NCI-H1930 (cell line): ENCODE measurements around the gene HEYL.
A peak's percentile ranks its signal among the peaks of the same experiment; 100 is the strongest.

Experiments used
- DNase-seq, 2 experiments: peaks; one replicate each; lab custom pipeline; 2025; lab: John Stamatoyannopoulos, UW

Gene HEYL

DNA sequence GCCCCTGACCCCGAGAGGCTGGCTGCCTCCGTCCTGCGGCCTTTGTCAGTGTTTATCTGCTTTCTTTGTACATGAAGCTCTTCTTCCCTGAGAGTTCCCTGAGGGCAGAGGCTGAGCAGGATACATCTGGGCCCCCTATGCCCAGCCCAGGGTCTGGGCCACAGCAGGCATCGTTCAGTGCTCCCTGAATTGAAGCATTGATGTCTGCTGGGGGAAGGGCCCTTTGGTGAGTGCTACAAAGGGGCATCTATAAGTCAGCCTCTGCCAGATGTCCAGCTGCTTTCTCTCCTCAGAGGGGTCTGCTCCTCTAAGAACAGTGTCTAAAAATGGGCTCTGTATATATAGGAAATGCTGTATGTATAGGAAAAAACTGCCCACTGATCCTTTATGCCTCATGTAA, 2.1 kb downstream of the HEYL start:
- no peak for DNase-seq

GRCh38 chr1:39635871-39636210, 3.6 kb downstream of the HEYL start:
- DNase-seq: no peak

- no peak for DNase-seq
These were observed 4.1 kb downstream of the HEYL start for GRCh38 chr1:39635205-39635870.

DNA sequence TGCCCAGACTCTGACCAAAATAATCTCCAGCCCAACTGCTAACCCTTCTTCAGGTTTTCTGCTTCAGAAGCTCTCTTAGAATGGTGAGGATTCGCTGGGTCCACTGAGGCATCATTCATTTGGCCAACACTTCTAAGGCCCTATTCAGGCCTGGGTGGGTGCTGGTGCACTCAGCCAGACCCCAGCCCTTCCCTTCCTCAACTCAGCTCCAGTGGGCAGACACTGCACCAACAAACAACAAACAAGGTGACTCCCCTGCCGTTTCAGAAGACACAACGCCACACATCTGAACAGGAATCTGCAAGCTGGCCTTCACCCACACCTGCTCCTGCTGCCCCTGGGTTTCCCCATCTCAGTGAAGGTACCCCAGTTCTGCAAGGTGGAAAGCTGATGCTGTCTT, 6.0 kb downstream of the HEYL start:
- DNase-seq: no peak

DNA sequence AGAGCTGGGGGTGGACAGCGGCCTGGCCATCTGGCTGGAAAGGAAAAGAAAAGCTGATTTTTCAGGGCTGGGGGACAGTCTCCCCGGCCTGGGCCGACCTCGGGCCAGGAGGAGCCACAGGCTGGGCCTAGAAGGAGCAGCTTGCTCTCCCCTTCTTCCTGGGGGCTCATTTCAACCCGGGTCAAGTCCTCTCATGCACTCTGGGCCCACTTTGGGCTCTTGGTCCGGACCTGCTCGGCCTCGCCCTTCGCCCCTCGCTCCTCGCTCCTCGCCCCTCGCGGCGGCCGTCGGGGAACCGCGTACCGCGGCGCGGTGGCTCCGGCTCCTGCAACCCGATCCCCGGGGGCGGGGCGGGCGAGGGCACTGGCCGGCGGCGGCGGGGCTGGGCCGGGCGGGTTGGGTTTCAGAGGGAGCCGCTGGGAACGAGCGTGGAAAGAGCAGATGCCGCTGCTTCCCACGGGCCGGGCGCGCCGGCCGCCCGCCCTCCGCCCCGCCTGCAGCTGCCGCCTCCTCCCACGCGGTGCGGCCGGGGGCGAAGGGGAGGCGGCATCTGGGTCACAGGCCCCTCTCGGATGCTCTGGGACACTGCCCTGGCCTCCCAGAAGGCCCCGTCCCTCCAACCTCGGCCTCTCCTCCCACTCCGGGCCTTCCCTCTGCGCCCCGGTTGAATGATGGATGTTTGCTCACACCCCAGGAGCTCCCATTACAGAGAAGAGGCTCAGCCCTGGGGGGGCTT, 6.6 kb downstream of the HEYL start:
- no peak for DNase-seq

DNA sequence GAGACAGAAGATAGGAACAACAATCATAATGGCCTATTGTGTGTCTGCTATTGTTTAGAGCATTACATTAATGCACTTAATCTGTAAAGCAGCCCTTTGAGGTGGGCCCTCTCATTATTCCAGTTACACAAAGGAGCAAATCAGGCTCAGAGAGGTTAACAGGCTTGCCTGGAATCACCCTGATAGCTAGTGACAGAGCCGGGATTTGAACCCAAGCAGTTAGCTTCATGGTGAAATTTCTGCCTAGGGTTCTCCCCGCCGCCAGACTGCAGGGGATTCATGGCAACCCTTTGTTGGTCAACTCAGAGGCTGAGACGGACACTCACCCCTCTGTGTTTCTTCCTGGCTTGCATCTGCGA, 7.1 kb downstream of the HEYL start:
- DNase-seq: no peak

DNA sequence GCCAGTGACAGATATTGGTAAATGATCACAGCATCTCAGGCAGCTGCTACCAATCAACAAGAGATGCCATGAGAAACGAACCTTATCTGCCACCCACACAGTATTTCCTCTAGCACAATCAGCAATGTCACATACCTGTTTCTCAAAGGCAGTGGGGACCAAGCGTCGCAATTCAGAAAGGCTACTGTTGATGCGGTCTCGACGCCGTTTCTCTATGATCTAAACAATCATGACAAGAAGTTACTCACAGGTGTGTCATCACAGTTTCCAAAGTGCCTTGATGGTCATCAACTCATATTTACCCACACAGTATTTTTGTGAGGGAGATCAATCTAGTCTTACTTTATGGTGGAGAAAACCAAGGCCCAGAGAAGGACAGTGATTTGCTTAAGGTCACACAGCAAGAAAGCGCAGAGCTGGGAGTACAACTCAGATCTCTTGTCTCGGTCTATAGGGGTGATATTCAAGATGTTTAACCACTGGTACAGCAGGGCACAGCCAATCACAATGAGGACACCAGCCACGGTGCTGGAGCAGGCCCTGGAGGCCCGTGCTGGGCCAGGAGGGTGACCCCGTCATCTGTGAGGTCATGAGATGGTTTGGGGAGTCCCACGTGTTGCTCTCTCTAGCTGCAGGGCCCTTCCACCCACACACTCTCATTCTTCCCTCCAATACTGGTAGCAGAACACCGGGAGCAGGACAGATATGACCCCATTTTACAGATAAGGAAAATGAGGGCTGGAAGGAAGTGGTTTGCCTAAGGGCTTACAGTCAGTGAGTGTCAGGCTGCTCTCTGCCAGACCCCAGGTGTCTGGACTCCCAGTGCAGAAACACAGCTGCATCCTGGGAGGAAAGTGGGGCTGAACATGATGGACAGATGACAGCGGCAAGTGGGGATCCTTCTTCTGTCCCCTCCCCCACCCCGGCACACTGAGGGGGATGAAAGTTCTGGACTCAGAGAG, 7.8 kb downstream of the HEYL start:
- DNase-seq: no peak

GRCh38 chr1:39628807-39629350, 10.6 kb downstream of the HEYL start:
- DNase-seq: no peak

- DNase-seq: no peak
These were observed 12.8 kb downstream of the HEYL start for GRCh38 chr1:39626646-39627045.

- DNase-seq: no peak
These were observed 13.8 kb downstream of the HEYL start for GRCh38 chr1:39625462-39626273.

DNA sequence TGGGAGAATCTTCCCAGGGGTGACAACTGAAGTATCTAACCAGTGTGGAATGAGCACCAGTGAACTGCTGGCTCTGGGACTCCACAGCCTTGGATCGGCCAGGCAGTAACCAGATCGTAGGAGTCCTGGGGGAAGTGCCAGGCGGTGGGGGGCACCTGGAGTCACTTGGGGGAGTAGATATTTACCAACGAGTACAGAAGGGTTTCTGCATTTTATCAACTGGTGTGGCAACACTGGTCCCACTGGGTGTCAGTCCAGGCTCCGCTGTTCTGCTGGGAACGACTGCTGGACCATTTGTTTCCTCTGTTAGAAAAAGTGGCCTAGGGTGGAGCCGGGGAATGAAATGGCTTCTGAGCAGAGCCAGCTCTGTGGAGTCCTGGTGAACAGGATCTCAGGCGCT, 14.4 kb downstream of the HEYL start:
- no peak for DNase-seq

DNA sequence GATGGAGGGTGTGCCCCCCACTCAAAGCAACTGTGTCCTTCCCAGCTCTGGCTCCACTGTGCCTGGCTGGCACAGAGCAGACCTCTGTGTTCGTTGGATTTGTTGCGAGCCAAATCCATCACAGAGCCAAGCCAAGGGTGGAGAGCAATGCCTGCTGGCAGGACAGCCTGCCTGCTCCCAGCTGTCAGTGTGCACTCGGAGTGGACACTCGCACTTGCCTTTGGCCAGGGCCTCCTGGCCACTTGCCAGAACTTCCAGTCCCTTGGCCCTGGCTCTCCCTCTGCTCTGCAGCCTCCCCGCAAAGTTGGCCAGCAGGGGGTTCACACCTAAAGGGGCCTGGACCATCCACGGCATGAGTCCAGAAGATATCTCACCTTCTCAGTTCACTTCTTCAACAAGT, 16.4 kb downstream of the HEYL start:
- no peak for DNase-seq

DNA sequence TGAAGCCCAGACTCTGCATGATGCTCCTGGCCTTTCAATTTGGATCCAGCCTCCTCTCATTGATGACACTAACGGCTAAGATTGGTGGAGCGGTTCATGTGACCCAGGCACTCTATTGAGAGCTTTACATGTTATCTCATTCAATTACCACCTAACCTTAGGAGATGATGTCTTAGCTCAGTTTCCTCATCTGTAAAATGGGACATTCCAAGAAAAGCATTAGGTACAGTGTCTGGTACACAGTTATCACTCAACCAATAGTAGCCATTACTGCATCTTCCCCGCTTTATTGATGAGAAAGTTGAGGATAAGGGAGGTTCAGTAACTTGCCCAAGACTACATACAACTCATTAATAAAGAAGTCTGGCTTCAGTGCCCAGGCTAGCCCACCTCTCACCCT, 17.0 kb downstream of the HEYL start:
- DNase-seq: no peak

DNA sequence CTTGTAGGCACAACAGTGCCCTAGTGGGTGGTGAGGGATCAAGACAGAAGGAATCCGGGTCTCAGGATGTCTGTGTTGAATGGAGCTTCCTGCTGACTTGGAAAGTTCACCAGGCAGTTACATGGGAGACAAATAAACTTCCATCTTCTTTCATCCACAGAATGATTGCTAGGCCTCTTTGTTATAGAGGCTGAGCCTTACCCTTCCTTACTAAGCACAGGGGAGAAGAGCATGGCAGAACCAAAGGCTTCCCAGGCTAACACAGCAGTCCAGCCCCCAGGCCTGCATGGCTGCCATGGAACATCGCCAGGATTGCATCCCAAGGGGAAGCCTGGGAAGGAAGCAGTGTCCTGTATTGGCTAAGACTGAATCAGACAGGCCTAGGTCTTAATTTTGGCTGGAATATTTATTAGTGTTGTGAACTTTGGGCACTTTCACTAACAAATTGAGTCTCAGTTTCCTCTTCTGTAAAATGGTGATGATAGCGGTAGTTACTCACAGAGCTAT, 18.7 kb downstream of the HEYL start:
- no peak for DNase-seq

GRCh38 chr1:39617488-39618049, 21.9 kb downstream of the HEYL start:
- DNase-seq: no peak

DNA sequence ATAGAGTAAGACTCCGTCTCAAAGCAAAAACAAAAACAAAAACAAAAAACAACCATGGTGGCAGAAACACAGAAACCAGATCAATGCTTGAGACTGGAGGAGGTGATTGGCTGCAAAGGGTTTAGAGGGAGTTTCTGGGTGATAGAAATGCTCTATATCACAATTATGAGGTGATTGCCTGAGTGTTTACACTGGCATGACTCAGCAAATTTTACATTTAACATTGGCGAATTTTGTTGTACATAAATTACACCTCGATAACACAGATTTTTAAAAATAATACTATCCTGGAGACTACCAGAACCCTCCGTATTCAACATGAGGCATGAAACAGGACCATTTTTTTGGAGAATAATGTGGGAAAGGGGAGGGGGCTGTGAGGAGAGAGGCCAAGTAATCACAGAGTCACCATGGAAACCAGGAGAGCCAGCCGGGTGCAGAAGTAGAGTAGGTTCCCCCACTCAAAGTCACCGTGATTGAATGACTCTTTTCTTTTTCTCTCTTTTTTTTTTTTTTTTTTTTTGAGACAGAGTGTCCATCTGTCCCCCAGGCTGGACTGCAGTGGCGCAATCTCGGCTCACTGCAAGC, 24.3 kb downstream of the HEYL start:
- DNase-seq: no peak

GRCh38 chr1:39614488-39614887, 25.0 kb downstream of the HEYL start:
- no peak for DNase-seq

- no peak for DNase-seq
These were observed 26.2 kb downstream of the HEYL start for GRCh38 chr1:39613250-39613649.

DNA sequence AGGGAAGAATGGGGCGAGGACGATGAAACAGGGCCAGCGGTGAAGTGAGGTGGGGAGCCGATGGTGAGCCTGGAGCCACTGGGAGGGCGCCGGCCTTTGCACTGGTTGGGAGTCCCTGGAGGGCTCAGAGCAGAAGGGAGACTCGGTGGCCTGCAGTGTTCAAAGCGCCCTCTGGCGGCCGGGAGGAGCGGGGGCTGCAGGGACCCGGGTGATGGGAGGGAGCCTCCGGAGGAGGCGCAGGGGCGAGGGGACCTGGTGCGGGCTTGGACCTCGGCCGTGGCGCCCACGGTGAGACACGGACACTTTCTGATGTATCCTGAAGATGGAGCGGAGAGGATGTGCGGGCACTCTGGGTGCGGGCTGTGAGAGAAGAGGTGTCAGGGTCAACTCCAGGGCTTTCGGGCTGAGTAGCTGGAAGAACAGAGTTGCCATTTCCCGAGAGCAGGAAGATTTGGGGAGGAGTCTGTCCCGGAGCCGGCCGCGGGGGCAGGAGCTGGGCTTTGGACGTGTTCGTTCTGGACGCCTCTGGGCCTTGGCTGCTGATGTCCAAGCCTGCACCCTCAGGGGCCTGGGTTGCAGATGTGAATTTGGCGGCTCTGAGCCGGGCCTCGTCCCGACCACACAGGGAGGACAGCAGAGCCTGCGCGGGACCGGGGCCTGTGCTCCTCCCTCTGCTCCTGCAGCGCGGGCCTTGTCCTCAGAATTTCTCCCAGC, 29.7 kb downstream of the HEYL start:
- DNase-seq: peak; percentile 84 to 91

- DNase-seq: peak; percentile 45 to 60
These were observed 30.5 kb downstream of the HEYL start for GRCh38 chr1:39608921-39609320.
